OCI-LY1 (cell line): ENCODE results near the gene FOXJ2.

Experiments used
- CTCF ChIP-seq: fragments of 200-600 bp; sonication (generic), shearing (Covaris generic); IDR thresholded peaks from 2 replicates; pipeline ENCODE4 v1.5.1; 2017; ENCODE audit warnings: mild to moderate bottlenecking, antibody characterized with exemption, low read length, moderate library complexity, mixed read lengths
- EZH2 ChIP-seq: fragments of 200-600 bp; sonication (generic), shearing (Covaris generic); IDR thresholded peaks from 2 replicates; pipeline ENCODE4 v1.8.0; 2017; ENCODE audit warnings: borderline replicate concordance, mixed run types, mild to moderate bottlenecking, antibody characterized with exemption, low read length, moderate library complexity, mixed read lengths

- TF ChIP-seq CTCF (no peak), EZH2 (no peak)
Observed at GRCh38 chr12:7989827-7990491, 42.6 kb upstream of the FOXJ2 start.
